ENCODE measurements around the gene IL34. TPM values are rescaled to one million over a fixed set of nuclear protein-coding genes. Genes with fewer than 3 reads are reported as not detected.
A peak's percentile ranks its signal among the peaks of the same experiment; 100 is the strongest.

The IL34 gene
- total RNA-seq, 6 donors from 2014 or later: 3.0 to 32.1 (median 14.8) TPM

DNA sequence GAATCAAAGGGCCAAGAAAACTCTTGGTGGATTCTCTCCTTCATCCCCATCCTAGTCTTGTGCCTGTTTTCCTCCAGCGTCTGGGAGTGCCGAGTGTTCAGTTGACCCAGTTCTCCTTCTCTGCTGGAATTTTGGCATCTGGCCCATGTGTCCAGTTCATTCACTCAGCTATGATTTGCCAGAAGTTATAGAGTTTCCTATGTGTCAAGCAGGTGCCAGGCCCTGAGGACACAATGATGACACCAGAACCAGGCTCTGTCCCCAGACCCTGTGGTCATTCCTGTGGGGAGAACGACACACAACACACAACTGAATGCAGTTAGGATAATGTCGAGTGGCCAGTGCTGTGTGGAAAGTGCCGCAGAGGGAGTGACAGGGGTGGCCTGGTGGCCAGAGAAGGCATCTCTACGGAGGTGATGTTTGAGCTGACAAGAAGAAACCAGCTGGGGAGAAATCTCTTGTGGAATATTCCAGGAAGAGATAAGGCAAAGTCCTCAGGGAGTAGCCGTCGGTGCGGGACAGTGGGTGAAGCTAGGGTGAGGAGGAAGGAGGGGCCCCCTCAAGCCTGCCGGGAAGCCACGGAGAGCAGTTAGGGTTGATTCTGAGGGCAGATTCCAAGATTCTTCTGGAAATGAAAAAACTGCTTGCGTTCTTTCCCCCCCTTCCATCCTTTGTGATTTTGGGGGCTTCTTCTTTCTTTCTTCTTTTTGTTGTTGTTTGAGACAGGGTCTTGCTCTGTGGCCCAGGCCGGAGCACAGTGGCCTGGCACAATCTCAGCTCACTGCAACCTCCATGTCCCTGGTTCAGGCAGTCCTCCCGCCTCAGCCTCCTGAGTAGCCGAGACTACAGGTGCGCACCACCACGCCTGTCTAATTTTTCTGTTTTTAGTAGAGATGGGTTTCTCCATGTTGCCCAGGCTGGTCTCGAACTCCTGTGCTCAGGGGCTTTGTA, 35.8 kb upstream of the IL34 start:
- no peak for TF ChIP-seq POLR2A (IDR thresholded peaks at IDR 0.05)
- TF ChIP-seq EP300 (IDR thresholded peaks at IDR 0.05): no peak
- TF ChIP-seq, protein P1, sequence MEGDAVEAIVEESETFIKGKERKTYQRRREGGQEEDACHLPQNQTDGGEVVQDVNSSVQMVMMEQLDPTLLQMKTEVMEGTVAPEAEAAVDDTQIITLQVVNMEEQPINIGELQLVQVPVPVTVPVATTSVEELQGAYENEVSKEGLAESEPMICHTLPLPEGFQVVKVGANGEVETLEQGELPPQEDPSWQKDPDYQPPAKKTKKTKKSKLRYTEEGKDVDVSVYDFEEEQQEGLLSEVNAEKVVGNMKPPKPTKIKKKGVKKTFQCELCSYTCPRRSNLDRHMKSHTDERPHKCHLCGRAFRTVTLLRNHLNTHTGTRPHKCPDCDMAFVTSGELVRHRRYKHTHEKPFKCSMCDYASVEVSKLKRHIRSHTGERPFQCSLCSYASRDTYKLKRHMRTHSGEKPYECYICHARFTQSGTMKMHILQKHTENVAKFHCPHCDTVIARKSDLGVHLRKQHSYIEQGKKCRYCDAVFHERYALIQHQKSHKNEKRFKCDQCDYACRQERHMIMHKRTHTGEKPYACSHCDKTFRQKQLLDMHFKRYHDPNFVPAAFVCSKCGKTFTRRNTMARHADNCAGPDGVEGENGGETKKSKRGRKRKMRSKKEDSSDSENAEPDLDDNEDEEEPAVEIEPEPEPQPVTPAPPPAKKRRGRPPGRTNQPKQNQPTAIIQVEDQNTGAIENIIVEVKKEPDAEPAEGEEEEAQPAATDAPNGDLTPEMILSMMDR (IDR thresholded peaks at IDR 0.05): no peak
- no peak for TF ChIP-seq POLR2AphosphoS5 (IDR thresholded peaks at IDR 0.05)
- ATAC-seq (ENCODE audit: low FRiP score in 2 of 2) (peak in 1 of 2 donors; percentile 42), DNase-seq (peak in 1 of 2 donors; percentile 44)
- H3K9me3 ChIP-seq: no peaks in the 10 kb centered on the region
- WGBS, 2 donors: 75% methylated on average over 18 of the region's 18 CpGs
- H3K4me1 ChIP-seq: peaks cover 0 to 8% (median 0%) of the 10 kb centered on the region in 4 donors
- no peaks in the 10 kb centered on the region for H3K36me3 ChIP-seq
- H3K27ac ChIP-seq: no peak overlapping the region
- H3K4me3 ChIP-seq: no peak overlapping the region
- H3K27me3 ChIP-seq: no peaks in the 10 kb centered on the region

DNA sequence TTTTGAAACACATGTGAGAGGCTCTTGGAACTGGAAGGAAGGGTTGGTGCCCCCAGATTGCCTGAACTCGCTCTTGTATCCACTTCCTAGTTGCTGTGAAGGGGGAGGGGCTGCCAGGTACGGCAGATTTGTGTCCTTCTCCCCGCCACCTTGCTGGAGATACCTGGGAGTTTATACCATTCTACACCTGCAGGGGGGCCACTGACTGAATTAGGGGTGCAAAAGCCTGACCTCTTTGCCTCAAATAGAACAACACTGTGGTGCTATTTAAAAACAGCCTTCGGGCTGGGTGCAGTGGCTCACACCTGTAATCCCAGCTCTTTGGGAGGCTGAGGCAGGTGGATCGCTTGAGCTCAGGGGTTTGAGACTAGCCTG, 35.1 kb upstream of the IL34 start:
- no peak for DNase-seq
- H3K4me3 ChIP-seq: no peak overlapping the region
- 91 to 92% methylated on average over 5 of the region's 5 CpGs for WGBS, 2 donors
- no peak overlapping the region for H3K27ac ChIP-seq
- no peaks in the 10 kb centered on the region for H3K27me3 ChIP-seq
- no peaks in the 10 kb centered on the region for H3K9me3 ChIP-seq
- H3K4me1 ChIP-seq: peaks cover 0 to 8% (median 0%) of the 10 kb centered on the region in 4 donors
- TF ChIP-seq POLR2AphosphoS5 (IDR thresholded peaks at IDR 0.05) (no peak), EP300 (IDR thresholded peaks at IDR 0.05) (no peak), POLR2A (IDR thresholded peaks at IDR 0.05) (no peak)
- TF ChIP-seq, protein P1 (IDR thresholded peaks at IDR 0.05): no peak
- ATAC-seq (ENCODE audit: low FRiP score in 2 of 2): no peak
- no peaks in the 10 kb centered on the region for H3K36me3 ChIP-seq

DNA sequence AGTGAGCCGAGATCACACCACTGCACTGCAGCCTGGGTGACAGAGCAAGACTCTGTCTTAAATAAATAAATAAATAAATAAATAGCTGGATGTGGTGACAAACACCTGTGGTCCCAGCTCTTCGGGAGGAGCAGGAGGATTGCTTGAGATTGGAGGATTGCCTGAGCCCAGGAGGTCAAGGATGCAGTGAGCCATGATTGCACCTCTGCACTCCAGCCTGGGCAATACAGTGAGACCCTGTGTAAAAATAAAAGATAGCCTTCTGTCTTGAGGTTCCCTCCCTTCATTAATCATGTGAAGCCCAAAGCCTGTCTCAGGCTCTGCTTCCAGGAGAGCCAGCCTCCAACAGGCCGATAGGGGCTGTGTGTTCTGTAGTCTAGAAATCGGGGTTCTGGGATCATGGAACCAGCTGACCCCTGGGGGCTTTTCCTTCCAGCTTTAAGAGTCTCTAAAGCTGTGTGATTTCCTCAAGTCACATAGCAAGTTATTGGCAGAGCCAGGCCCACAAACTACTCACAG, 34.5 kb upstream of the IL34 start:
- Histone ChIP-seq H3K27ac (no peak overlapping the region), H3K4me3 (no peak overlapping the region), H3K27me3 (no peaks in the 10 kb centered on the region), H3K36me3 (no peaks in the 10 kb centered on the region), H3K4me1 (peaks cover 0 to 8% (median 0%) of the 10 kb centered on the region in 4 donors), H3K9me3 (no peaks in the 10 kb centered on the region)
- no peak for TF ChIP-seq POLR2A (IDR thresholded peaks at IDR 0.05)
- TF ChIP-seq EP300 (IDR thresholded peaks at IDR 0.05): no peak
- no peak for TF ChIP-seq POLR2AphosphoS5 (IDR thresholded peaks at IDR 0.05)
- ATAC-seq (ENCODE audit: low FRiP score in 2 of 2) (no peak), DNase-seq (no peak)
- 74 to 94% methylated on average over 4 of the region's 4 CpGs for WGBS, 2 donors

DNA sequence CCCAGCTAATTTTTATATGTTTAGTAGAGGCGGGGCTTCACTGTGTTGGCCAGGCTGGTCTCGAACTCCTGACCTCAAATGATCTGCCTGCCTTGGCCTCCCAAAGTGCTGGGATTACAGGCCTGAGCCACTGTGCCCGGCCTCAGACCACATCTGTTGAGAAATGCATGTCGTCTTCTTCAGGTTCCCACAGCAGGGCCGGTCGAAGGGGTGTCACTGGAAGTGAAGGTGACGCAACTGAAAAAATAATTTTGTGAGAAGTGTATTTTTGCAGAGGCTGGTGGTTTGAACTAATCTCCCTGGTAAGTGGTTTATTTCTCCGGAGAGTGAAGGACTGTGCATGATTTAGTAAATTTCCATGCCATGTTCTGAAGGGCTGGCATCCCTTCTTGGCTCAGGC, 33.4 kb upstream of the IL34 start:
- TF ChIP-seq POLR2AphosphoS5 (IDR thresholded peaks at IDR 0.05) (no peak), EP300 (IDR thresholded peaks at IDR 0.05) (no peak), POLR2A (IDR thresholded peaks at IDR 0.05) (no peak)
- TF ChIP-seq, protein P1 (IDR thresholded peaks at IDR 0.05): no peak
- WGBS, 2 donors: 81 to 82% methylated on average over 8 of the region's 8 CpGs
- no peak for ATAC-seq (ENCODE audit: low FRiP score in 2 of 2)

DNA sequence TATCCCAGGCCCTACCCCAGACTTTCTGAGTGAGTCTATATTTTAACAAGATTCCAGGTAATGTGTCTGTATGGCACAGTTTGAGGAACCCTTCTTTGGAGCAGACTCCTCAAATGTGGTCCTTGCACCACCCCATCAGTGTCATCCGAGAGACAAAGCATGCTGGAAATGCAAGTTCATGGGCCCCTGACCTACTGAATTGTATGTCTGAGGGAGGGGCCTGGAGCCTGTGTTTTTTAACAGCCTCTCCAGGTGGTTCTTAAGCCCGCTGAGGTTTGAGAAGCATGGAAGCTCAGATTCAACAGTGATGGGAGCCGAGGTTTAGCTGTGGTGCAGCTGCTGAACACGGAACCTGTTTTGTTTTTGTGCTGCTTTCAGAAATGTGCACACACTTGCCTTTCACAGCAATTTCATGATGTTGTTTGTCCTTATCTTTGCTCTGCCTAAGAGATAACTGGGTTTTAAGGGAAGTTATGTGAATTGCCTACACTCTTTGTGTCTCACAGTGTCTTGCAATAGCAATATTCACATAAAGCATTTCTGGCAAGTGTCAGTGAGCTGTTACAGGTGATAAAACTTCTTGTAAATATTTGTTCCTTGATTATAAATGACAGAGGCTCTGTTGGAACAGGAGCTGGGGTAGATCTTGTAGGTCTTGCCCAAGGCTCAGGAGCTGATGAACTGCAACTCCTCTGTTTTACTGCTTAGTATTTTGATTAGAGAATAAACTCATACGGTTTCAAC, 32.0 kb upstream of the IL34 start:
- no peak overlapping the region for H3K4me3 ChIP-seq
- no peaks in the 10 kb centered on the region for H3K9me3 ChIP-seq
- H3K27me3 ChIP-seq: no peaks in the 10 kb centered on the region
- TF ChIP-seq, protein P1 (IDR thresholded peaks at IDR 0.05): no peak
- no peak for TF ChIP-seq POLR2A (IDR thresholded peaks at IDR 0.05)
- TF ChIP-seq POLR2AphosphoS5 (IDR thresholded peaks at IDR 0.05): no peak
- no peak for TF ChIP-seq EP300 (IDR thresholded peaks at IDR 0.05)
- no peaks in the 10 kb centered on the region for H3K36me3 ChIP-seq
- no peak overlapping the region for H3K27ac ChIP-seq
- ATAC-seq (ENCODE audit: low FRiP score in 2 of 2): no peak
- DNase-seq: no peak
- H3K4me1 ChIP-seq: peaks cover 0 to 8% (median 0%) of the 10 kb centered on the region in 4 donors
- WGBS, 2 donors: 66 to 82% methylated on average over 5 of the region's 5 CpGs

More for the DNA sequence above, 33.4 kb upstream of the IL34 start:
- no peak for DNase-seq
- peaks cover 0 to 8% (median 0%) of the 10 kb centered on the region in 4 donors for H3K4me1 ChIP-seq
- H3K27me3 ChIP-seq: no peaks in the 10 kb centered on the region
- no peaks in the 10 kb centered on the region for H3K9me3 ChIP-seq
- no peaks in the 10 kb centered on the region for H3K36me3 ChIP-seq
- H3K27ac ChIP-seq: no peak overlapping the region
- H3K4me3 ChIP-seq: no peak overlapping the region

Measured in upper lobe of left lung (tissue), 6 donors.